Neuronal stem cell (in vitro differentiated cells): ENCODE measurements around the gene NRG3.
A peak's percentile ranks its signal among the peaks of the same experiment; 100 is the strongest.

ENCODE experiments used
- DNase-seq: peaks from one replicate; pipeline ENCODE4 v3.0.0-alpha.2; 2013; ENCODE audit warnings: low spot score
- H2AFZ ChIP-seq: one replicate; pipeline ENCODE4 v1.6.1; 2013; ENCODE audit warnings: mild to moderate bottlenecking, low read length, inconsistent platforms
- H2AK5ac ChIP-seq: 2 replicates; pipeline ENCODE4 v1.6.1; 2013; ENCODE audit warnings: low read depth, mild to moderate bottlenecking, inconsistent platforms, low read length, moderate library complexity, mixed read lengths
- H2BK120ac ChIP-seq: 2 replicates; pipeline ENCODE4 v1.6.1; 2013; ENCODE audit warnings: low read depth, mild to moderate bottlenecking, inconsistent platforms, low read length, moderate library complexity, mixed read lengths
- H2BK12ac ChIP-seq: one replicate; pipeline ENCODE4 v1.6.1; 2013; ENCODE audit warnings: low read length, inconsistent platforms
- H2BK15ac ChIP-seq: 2 replicates; pipeline ENCODE4 v1.6.1; 2013; ENCODE audit warnings: mild to moderate bottlenecking, low read length, inconsistent platforms, mixed read lengths
- H2BK5ac ChIP-seq: one replicate; pipeline ENCODE4 v1.6.1; 2013; ENCODE audit warnings: inconsistent platforms, mild to moderate bottlenecking, low read length, moderate library complexity
- H3K14ac ChIP-seq: one replicate; pipeline ENCODE4 v1.6.1; 2013; ENCODE audit warnings: low read length, inconsistent platforms
- H3K18ac ChIP-seq: 2 replicates; pipeline ENCODE4 v1.6.1; 2013; ENCODE audit warnings: low read length, inconsistent platforms
- H3K23ac ChIP-seq: 2 replicates; pipeline ENCODE4 v1.6.1; 2013; ENCODE audit warnings: low read depth, mild to moderate bottlenecking, mixed read lengths, low read length, inconsistent platforms; ENCODE audit not compliant: poor library complexity
- H3K27ac ChIP-seq: replicated peaks from 3 replicates; pipeline ENCODE4 v1.5.1; 2013; ENCODE audit warnings: low read length, inconsistent platforms
- H3K27me3 ChIP-seq, 3 experiments: 2 replicates each; pipeline ENCODE4 v1.6.1; 2013; ENCODE audit warnings: low read length in 3 of 3, mild to moderate bottlenecking in 2 of 3, inconsistent platforms in 1 of 3, low read depth in 1 of 3, mixed read lengths in 1 of 3, moderate library complexity in 1 of 3; ENCODE audit not compliant: control insufficient read depth in 3 of 3, insufficient read depth in 3 of 3
- H3K36me3 ChIP-seq, 2 donors: replicated peaks in 1 of 2; 2 replicates each; pipeline ENCODE4 v1.6.1; 2013; ENCODE audit warnings: low read length in 2 of 2; ENCODE audit not compliant: control insufficient read depth in 2 of 2, insufficient read depth in 2 of 2
- H3K4ac ChIP-seq: 2 replicates; pipeline ENCODE4 v1.6.1; 2013; ENCODE audit warnings: inconsistent platforms, mild to moderate bottlenecking, low read length, moderate library complexity
- H3K4me1 ChIP-seq, 2 donors: 1 replicate in 1 of 2; 2 replicates in 1 of 2; pipeline ENCODE4 v1.6.1; 2013; ENCODE audit warnings: low read length in 2 of 2, low read depth in 1 of 2; ENCODE audit not compliant: control insufficient read depth in 2 of 2, insufficient read depth in 1 of 2
- H3K4me2 ChIP-seq: one replicate; pipeline ENCODE4 v1.6.1; 2013; ENCODE audit warnings: mild to moderate bottlenecking, low read length, inconsistent platforms; ENCODE audit not compliant: insufficient read depth, poor library complexity, severe bottlenecking
- H3K4me3 ChIP-seq, 2 donors: 2 replicates each; pipeline ENCODE4 v1.5.1; 2013; ENCODE audit warnings: low read length in 2 of 2, mild to moderate bottlenecking in 2 of 2, inconsistent platforms in 1 of 2, moderate library complexity in 1 of 2
- H3K79me1 ChIP-seq: one replicate; pipeline ENCODE4 v1.6.1; 2013; ENCODE audit warnings: low read depth, mild to moderate bottlenecking, inconsistent platforms, low read length, moderate library complexity
- H3K9ac ChIP-seq: one replicate; pipeline ENCODE4 v1.6.1; 2013; ENCODE audit warnings: mild to moderate bottlenecking, low read depth, low read length, inconsistent platforms; ENCODE audit not compliant: poor library complexity
- H3K9me3 ChIP-seq, 2 donors: replicated peaks in 1 of 2; 2 replicates each; pipeline versions ENCODE3 to v1.6.1; 2013; ENCODE audit warnings: low read length in 2 of 2, mild to moderate bottlenecking in 2 of 2, inconsistent platforms in 1 of 2, low read depth in 1 of 2, mixed read lengths in 1 of 2, moderate library complexity in 1 of 2; ENCODE audit not compliant: control insufficient read depth in 2 of 2, insufficient read depth in 1 of 2
- H4K8ac ChIP-seq: one replicate; pipeline ENCODE4 v1.6.1; 2013; ENCODE audit warnings: low read depth, mild to moderate bottlenecking, inconsistent platforms, low read length, moderate library complexity
- H4K91ac ChIP-seq: one replicate; pipeline ENCODE4 v1.6.1; 2013; ENCODE audit warnings: low read length, low read depth, mild to moderate bottlenecking, inconsistent platforms; ENCODE audit not compliant: poor library complexity
- WGBS, 2 donors: extraction: QIAGEN DNeasy Blood & Tissue Kit; methylation state at CpG; one replicate each; pipeline ENCODE4 v1.1.7; 2013; ENCODE audit warnings: missing lambda C conversion rate in 2 of 2, mixed read lengths in 1 of 2; ENCODE audit not compliant: insufficient read length in 2 of 2, insufficient replicate concordance in 1 of 2; ENCODE audit errors: extremely low coverage in 2 of 2; 5-methylcytosine and 5-hydroxymethylcytosine counted together

NRG3 gene

DNA sequence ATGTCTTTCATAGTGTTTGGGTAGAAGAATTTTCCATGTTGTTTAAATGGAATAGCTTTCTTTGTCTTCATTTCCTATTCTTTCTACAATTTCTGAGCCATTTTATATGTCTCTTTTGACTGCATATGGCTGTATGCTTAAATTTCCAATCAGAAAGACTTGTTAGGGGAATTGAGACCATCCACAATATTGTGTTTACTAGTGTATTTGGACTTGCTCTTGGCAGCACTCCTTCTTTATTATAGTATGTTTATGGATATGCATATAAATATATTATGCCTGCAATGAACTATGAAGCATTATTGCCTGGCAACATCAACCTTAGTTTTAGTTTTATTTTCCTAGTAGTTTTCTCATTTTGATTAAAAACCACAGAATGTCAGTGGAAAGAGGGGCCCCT is 92.7 kb downstream of the NRG3 start:
- Histone ChIP-seq H3K4ac (no peak overlapping the region), H3K9ac (no peak overlapping the region), H2AK5ac (no peak overlapping the region), H4K91ac (no peak overlapping the region), H3K79me1 (no peaks in the 10 kb centered on the region), H3K14ac (no peak overlapping the region), H3K9me3 (no peaks in the 10 kb centered on the region), H2BK12ac (no peak overlapping the region), H2BK120ac (no peak overlapping the region), H3K23ac (no peak overlapping the region), H3K27me3 (no peaks in the 10 kb centered on the region), H4K8ac (no peak overlapping the region), H3K4me3 (no peak overlapping the region), H3K36me3 (no peaks in the 10 kb centered on the region), H3K4me1 (no peaks in the 10 kb centered on the region), H2BK15ac (no peak overlapping the region), H2AFZ (no peak overlapping the region), H3K4me2 (no peak overlapping the region), H3K18ac (no peak overlapping the region), H3K27ac (no peak overlapping the region), H2BK5ac (no peak overlapping the region)
- DNase-seq, result no peak

DNA sequence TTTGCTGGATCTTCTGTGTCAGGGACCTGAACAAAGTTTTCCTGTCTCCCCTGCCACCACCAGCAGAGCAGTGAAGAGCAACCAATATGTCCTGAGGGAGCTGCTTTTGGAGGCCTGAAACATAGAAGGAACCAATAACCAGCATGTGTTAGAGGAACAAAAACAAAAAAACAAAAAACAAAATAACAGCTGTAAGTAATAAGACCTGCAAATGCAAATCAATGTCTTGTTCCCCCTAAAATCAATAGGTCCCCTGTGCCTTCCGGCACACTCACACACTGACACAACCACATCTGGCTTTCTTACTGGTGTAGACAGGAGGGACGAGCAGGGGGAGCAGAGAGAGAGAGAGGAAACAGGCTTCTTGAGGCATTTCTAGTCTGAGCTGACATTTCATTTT is 94.1 kb downstream of the NRG3 start:
- H3K36me3 ChIP-seq, result no peaks in the 10 kb centered on the region
- H2AK5ac ChIP-seq, result no peak overlapping the region
- H4K8ac ChIP-seq, result no peak overlapping the region
- no peak overlapping the region for H2AFZ ChIP-seq
- no peak overlapping the region for H3K9ac ChIP-seq
- no peak overlapping the region for H3K18ac ChIP-seq
- no peaks in the 10 kb centered on the region for H3K79me1 ChIP-seq
- H3K9me3 ChIP-seq, result no peaks in the 10 kb centered on the region
- H3K14ac ChIP-seq, result no peak overlapping the region
- H4K91ac ChIP-seq, result no peak overlapping the region
- no peak for DNase-seq
- no peak overlapping the region for H3K4me2 ChIP-seq
- no peak overlapping the region for H3K4me3 ChIP-seq
- H3K4ac ChIP-seq, result no peak overlapping the region
- no peak overlapping the region for H2BK12ac ChIP-seq
- H2BK15ac ChIP-seq, result no peak overlapping the region
- no peak overlapping the region for H2BK120ac ChIP-seq
- no peaks in the 10 kb centered on the region for H3K4me1 ChIP-seq
- no peak overlapping the region for H3K23ac ChIP-seq
- H3K27ac ChIP-seq, result no peak overlapping the region
- no peak overlapping the region for H2BK5ac ChIP-seq
- no peaks in the 10 kb centered on the region for H3K27me3 ChIP-seq
- WGBS, 2 donors, result no CpG with 5 or more reads among the region's 2 CpGs

DNA sequence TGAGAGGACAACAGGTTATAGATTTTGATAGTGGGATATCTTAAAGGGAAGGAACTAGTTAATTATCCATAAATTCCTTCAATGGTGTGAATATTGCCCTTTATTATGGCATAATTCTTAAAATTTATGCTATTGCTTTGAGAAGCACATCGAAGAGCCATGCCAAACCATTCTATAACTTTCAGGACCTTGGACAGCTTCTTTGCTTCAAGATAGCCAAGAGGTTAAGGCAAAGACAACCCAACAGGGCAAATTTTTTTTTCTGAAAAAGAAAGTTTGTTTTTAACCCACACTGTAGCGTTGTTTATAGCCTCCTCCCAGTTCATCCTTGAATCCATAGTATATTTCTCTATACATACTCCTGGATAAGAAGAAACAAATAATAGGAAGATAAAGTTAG is 103.2 kb downstream of the NRG3 start:
- no CpG with 5 or more reads among the region's 2 CpGs for WGBS, 2 donors
- Histone ChIP-seq H3K4me3 (no peak overlapping the region), H3K23ac (no peak overlapping the region), H3K27ac (no peak overlapping the region), H2BK5ac (no peak overlapping the region), H3K4ac (no peak overlapping the region), H3K14ac (no peak overlapping the region), H4K8ac (no peak overlapping the region), H3K9me3 (no peaks in the 10 kb centered on the region), H2BK120ac (no peak overlapping the region), H2BK12ac (no peak overlapping the region), H3K36me3 (no peaks in the 10 kb centered on the region), H4K91ac (no peak overlapping the region), H3K4me2 (no peak overlapping the region), H3K27me3 (no peaks in the 10 kb centered on the region), H3K79me1 (no peaks in the 10 kb centered on the region), H3K4me1 (no peaks in the 10 kb centered on the region), H2AK5ac (no peak overlapping the region), H3K9ac (no peak overlapping the region), H3K18ac (no peak overlapping the region), H2AFZ (no peak overlapping the region), H2BK15ac (no peak overlapping the region)
- DNase-seq, result peak; percentile 61

DNA sequence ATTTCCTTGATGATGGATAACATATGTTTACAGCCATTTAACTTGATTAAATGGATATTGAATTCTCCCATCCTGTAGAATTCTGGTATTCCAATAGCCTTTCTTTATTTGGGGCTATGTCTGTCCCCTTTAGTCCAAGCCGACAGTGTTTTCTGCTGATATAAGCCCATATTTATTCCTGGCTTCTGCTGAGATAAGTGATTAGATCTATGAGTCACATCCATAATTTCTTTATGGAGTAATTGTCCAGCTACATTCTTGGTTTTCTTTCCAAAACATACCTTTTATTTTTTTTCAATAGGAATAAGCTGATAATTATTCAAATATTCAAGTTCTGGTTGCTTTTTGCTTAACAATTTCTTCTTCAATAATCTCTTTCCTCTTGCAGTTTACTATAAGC is 106.7 kb downstream of the NRG3 start:
- no peak overlapping the region for H4K8ac ChIP-seq
- H3K18ac ChIP-seq, result no peak overlapping the region
- no peak overlapping the region for H3K4me3 ChIP-seq
- H4K91ac ChIP-seq, result no peak overlapping the region
- H3K23ac ChIP-seq, result no peak overlapping the region
- H2AK5ac ChIP-seq, result no peak overlapping the region
- H3K9ac ChIP-seq, result no peak overlapping the region
- H3K4ac ChIP-seq, result no peak overlapping the region
- no peaks in the 10 kb centered on the region for H3K9me3 ChIP-seq
- H2BK120ac ChIP-seq, result no peak overlapping the region
- no peak overlapping the region for H2BK5ac ChIP-seq
- no peak for DNase-seq
- no peak overlapping the region for H3K4me2 ChIP-seq
- H3K27me3 ChIP-seq, result no peaks in the 10 kb centered on the region
- no peak overlapping the region for H2BK12ac ChIP-seq
- WGBS, 2 donors, result no CpG with 5 or more reads among the region's 1 CpG
- H3K79me1 ChIP-seq, result no peaks in the 10 kb centered on the region
- H3K27ac ChIP-seq, result no peak overlapping the region
- H3K36me3 ChIP-seq, result no peaks in the 10 kb centered on the region
- H2AFZ ChIP-seq, result no peak overlapping the region
- no peak overlapping the region for H3K14ac ChIP-seq
- H2BK15ac ChIP-seq, result no peak overlapping the region
- no peaks in the 10 kb centered on the region for H3K4me1 ChIP-seq
